ENCODE results near the gene PPIP5K1. TPM values are rescaled to one million over a fixed set of nuclear protein-coding genes. Genes with fewer than 3 reads are reported as not detected.

PPIP5K1 gene
- polyA plus RNA-seq, 1 experiment: 19.3 TPM

- Histone ChIP-seq H3K4me3 (ENCODE audit: low read depth, low read length) (no peak overlapping the region), H3K27ac (ENCODE audit: low read depth, low read length) (no peak overlapping the region), H3K27me3 (ENCODE audit: control insufficient read depth, insufficient read depth, low read length) (no peaks in the 10 kb centered on the region), H3K9me3 (ENCODE audit: control insufficient read depth, insufficient read depth, low read length) (no peaks in the 10 kb centered on the region)
- POLR2A ChIA-PET: interaction anchor here (0.9 kb wide), 1 partner anchor 8 kb away, joined by 4 read pairs; no protein-coding TSS in a partner anchor
- no peak for DNase-seq (ENCODE audit: low read depth, low spot score)
- CTCF ChIA-PET: interaction anchor here (0.9 to 6.7 kb wide), 14 partner anchors 8 to 137 kb away, joined by 3 to 39 read pairs (median 5); partner anchors contain the start of gene TP53BP1
- no peak for TF ChIP-seq CTCF (IDR thresholded peaks at IDR 0.05; ENCODE audit: low read depth, low read length)
Measured at GRCh38 chr15:43513550-43513949, 76.5 kb downstream of the PPIP5K1 start.

GRCh38 chr15:43511012-43511885 is 78.8 kb downstream of the PPIP5K1 start:
- POLR2A ChIA-PET: interaction anchor here (0.6 to 2.1 kb wide), 12 partner anchors 8 to 620 kb away, joined by 3 to 17 read pairs (median 4); partner anchors contain the start of gene TP53BP1
- H3K9me3 ChIP-seq (ENCODE audit: control insufficient read depth, insufficient read depth, low read length): no peaks in the 10 kb centered on the region
- H3K27ac ChIP-seq (ENCODE audit: low read depth, low read length): no peak overlapping the region

GRCh38 chr15:43510200-43511011 is 79.6 kb downstream of the PPIP5K1 start:
- Histone ChIP-seq H3K27me3 (ENCODE audit: control insufficient read depth, insufficient read depth, low read length) (no peaks in the 10 kb centered on the region), H3K9me3 (ENCODE audit: control insufficient read depth, insufficient read depth, low read length) (no peaks in the 10 kb centered on the region), H3K27ac (ENCODE audit: low read depth, low read length) (peak overlapping the region; percentile 81), H3K4me3 (ENCODE audit: low read depth, low read length) (peak overlapping the region; percentile 73)
- CTCF ChIA-PET: interaction anchor here (0.7 to 6.7 kb wide), 10 partner anchors 9 to 137 kb away, joined by 3 to 39 read pairs (median 4); partner anchors contain the start of gene TP53BP1
- TF ChIP-seq CTCF (IDR thresholded peaks at IDR 0.05; ENCODE audit: low read depth, low read length): peak; percentile 45
- peak; percentile 96 for DNase-seq (ENCODE audit: low read depth, low spot score)
- POLR2A ChIA-PET: interaction anchor here (0.6 to 2.1 kb wide), 14 partner anchors 8 to 619 kb away, joined by 3 to 17 read pairs (median 4); partner anchors contain the start of gene TP53BP1

More at GRCh38 chr15:43511012-43511885, 78.8 kb downstream of the PPIP5K1 start:
- TF ChIP-seq CTCF (IDR thresholded peaks at IDR 0.05; ENCODE audit: low read depth, low read length): peak; percentile 31; the same call in 1 of the 2 replicates
- no peak for DNase-seq (ENCODE audit: low read depth, low spot score)
- Histone ChIP-seq H3K4me3 (ENCODE audit: low read depth, low read length) (peak overlapping the region; percentile 73), H3K27me3 (ENCODE audit: control insufficient read depth, insufficient read depth, low read length) (no peaks in the 10 kb centered on the region)
- CTCF ChIA-PET: interaction anchor here (0.8 to 6.7 kb wide), 9 partner anchors 10 to 138 kb away, joined by 4 to 39 read pairs (median 4); partner anchors contain the start of gene TP53BP1

- no peaks in the 10 kb centered on the region for H3K9me3 ChIP-seq (ENCODE audit: control insufficient read depth, insufficient read depth, low read length)
- peak overlapping the region; percentile 68 for H3K4me3 ChIP-seq (ENCODE audit: low read depth, low read length)
- no peak for DNase-seq (ENCODE audit: low read depth, low spot score)
- ChIA-PET CTCF (interaction anchor here (0.7 to 6.7 kb wide), 9 partner anchors 9 to 136 kb away, joined by 3 to 39 read pairs (median 4); partner anchors contain the start of gene TP53BP1), POLR2A (interaction anchor here (0.6 to 2.1 kb wide), 4 partner anchors 9 to 69 kb away, joined by 4 to 17 read pairs (median 10); partner anchors contain the start of gene TP53BP1)
- peak overlapping the region; percentile 65 for H3K27ac ChIP-seq (ENCODE audit: low read depth, low read length)
- no peak for TF ChIP-seq CTCF (IDR thresholded peaks at IDR 0.05; ENCODE audit: low read depth, low read length)
- no peaks in the 10 kb centered on the region for H3K27me3 ChIP-seq (ENCODE audit: control insufficient read depth, insufficient read depth, low read length)
Measured at GRCh38 chr15:43509660-43510199, 80.3 kb downstream of the PPIP5K1 start.
